IPS-15b (cell line): ENCODE data around the gene CA11.

Source experiments
- H3K27me3 ChIP-seq: one replicate; pipeline ENCODE4 v1.6.1; 2013; ENCODE audit warnings: low read length; ENCODE audit not compliant: control insufficient read depth, insufficient read depth
- H3K36me3 ChIP-seq: one replicate; pipeline ENCODE4 v1.6.1; 2013; ENCODE audit warnings: low read length; ENCODE audit not compliant: control insufficient read depth, insufficient read depth
- H3K4me1 ChIP-seq: one replicate; pipeline ENCODE4 v1.6.1; 2013; ENCODE audit warnings: mild to moderate bottlenecking, low read length; ENCODE audit not compliant: control insufficient read depth, insufficient read depth
- H3K4me3 ChIP-seq: one replicate; pipeline ENCODE4 v1.5.1; 2013; ENCODE audit warnings: low read depth, low read length
- H3K9ac ChIP-seq: one replicate; pipeline ENCODE4 v1.6.1; 2013; ENCODE audit warnings: low read depth, mild to moderate bottlenecking, low read length
- H3K9me3 ChIP-seq: one replicate; pipeline ENCODE4 v1.6.1; 2013; ENCODE audit warnings: mild to moderate bottlenecking, low read length; ENCODE audit not compliant: control insufficient read depth, insufficient read depth

The CA11 gene

GRCh38 chr19:48613852-48614435 lies 32.0 kb downstream of the CA11 start:
- Histone ChIP-seq H3K36me3 (peaks cover 41% of the 10 kb centered on the region), H3K9ac (peak overlapping the region; percentile 90), H3K4me1 (peaks cover 22% of the 10 kb centered on the region)

DNA sequence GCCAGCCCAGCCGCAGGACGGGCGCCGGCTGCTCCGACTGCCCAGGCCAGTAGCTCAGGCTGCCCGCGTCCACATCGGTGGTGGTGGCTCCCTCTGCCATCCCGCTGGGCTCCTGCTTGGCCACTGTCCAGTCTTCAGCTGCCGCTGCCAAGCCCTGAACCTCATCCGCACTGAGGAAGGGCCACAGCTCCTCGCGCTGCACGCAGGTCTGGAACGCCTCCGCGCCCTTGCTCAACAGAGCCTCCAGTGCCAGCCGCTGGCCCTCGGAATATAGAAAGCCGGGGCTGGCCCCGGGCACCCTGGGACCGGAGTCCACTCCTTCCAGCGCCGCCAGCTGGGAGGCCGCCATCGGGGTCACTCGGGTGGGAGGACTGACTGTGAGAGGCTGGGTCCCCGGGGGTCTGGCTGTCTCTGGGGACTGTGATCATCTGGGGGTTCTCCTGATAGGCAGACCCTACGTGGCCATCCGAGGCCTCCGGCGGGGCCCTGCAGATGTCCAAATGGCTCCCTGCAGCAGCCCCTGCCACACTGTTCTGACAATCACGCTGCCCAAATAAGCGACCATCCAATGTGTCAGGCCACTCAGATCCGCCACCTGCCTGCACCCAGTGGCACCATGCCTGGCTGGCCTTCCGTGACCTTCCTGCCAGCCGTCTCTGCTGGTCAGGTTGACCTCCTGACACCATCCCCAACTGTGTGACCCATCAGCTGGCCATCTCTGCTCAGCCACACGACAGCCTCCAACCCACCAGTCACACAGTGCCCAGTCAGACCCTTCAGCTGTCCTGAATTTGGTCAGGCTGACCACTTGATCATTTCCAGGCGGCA lies 32.7 kb downstream of the CA11 start:
- Histone ChIP-seq H3K9ac (peak overlapping the region; percentile 90), H3K4me1 (peaks cover 22% of the 10 kb centered on the region)

More at GRCh38 chr19:48613852-48614435, 32.0 kb downstream of the CA11 start:
- H3K9me3 ChIP-seq, result no peaks in the 10 kb centered on the region
- H3K27me3 ChIP-seq, result no peaks in the 10 kb centered on the region
- peak overlapping the region; percentile 27 for H3K4me3 ChIP-seq

GRCh38 chr19:48611872-48612271 lies 34.1 kb downstream of the CA11 start:
- H3K9ac ChIP-seq, result no peak overlapping the region
- H3K9me3 ChIP-seq, result no peaks in the 10 kb centered on the region
- no peaks in the 10 kb centered on the region for H3K27me3 ChIP-seq
- H3K36me3 ChIP-seq, result peaks cover 30% of the 10 kb centered on the region
- H3K4me1 ChIP-seq, result peaks cover 15% of the 10 kb centered on the region
- no peak overlapping the region for H3K4me3 ChIP-seq

More for the DNA sequence above, 32.7 kb downstream of the CA11 start:
- H3K4me3 ChIP-seq, result no peak overlapping the region
- peaks cover 37% of the 10 kb centered on the region for H3K36me3 ChIP-seq
- no peaks in the 10 kb centered on the region for H3K9me3 ChIP-seq
- no peaks in the 10 kb centered on the region for H3K27me3 ChIP-seq

- Histone ChIP-seq H3K4me3 (no peak overlapping the region), H3K36me3 (peaks cover 10% of the 10 kb centered on the region), H3K4me1 (peaks cover 10% of the 10 kb centered on the region), H3K27me3 (no peaks in the 10 kb centered on the region), H3K9me3 (no peaks in the 10 kb centered on the region), H3K9ac (no peak overlapping the region)
Observed at GRCh38 chr19:48609571-48610108, 36.3 kb downstream of the CA11 start.

DNA sequence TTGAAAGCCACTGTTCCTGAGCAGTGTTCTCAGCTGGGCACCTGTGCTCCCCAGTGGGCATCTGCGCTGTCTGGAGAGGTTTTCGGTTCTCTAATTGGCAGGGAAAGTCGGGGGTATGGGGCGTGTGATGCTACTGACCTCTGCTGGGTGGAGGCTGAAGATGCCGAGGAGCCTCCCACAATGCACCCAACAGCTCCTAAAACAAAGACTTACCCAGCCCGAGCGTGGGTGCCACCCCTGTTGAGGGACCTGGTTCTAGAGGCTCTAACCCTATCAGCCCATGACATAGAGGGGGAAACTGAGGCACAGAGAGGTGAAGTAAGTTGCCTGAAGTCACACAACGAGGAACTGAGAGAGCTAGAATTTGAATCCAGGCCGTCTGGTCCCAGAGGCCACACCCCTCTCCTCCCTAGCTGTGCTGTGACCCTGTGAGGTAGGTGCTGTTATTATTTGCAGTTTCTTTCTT lies 37.2 kb downstream of the CA11 start:
- Histone ChIP-seq H3K36me3 (peaks cover 10% of the 10 kb centered on the region), H3K4me1 (peaks cover 5% of the 10 kb centered on the region), H3K9me3 (no peaks in the 10 kb centered on the region), H3K4me3 (no peak overlapping the region), H3K9ac (no peak overlapping the region), H3K27me3 (no peaks in the 10 kb centered on the region)

DNA sequence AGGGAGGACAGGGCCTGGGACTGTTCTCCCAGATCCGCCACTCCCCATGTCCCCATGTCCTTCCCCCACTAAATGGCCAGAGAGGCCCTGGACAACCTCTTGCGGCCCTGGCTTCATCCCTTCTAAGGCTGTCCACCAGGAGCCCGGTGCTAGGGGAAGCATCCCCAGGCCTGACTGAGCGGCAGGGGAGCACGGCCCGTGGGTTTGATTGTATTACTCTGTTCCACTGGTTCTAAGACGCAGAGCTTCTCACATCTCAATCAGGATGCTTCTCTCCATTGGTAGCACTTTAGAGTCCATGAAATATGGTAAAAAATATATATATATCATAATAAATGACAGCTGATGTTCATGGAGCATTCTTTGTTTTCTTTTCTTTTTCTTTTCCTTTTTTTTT lies 38.6 kb downstream of the CA11 start:
- Histone ChIP-seq H3K36me3 (peaks cover 3% of the 10 kb centered on the region), H3K4me3 (no peak overlapping the region), H3K9me3 (no peaks in the 10 kb centered on the region), H3K9ac (no peak overlapping the region), H3K27me3 (no peaks in the 10 kb centered on the region), H3K4me1 (no peaks in the 10 kb centered on the region)

- H3K9ac ChIP-seq, result no peak within 1 kb of the TSS
- H3K4me3 ChIP-seq, result no peak within 1 kb of the TSS
- H3K36me3 ChIP-seq, result peaks cover under 1% of the 10 kb centered on the region
- H3K9me3 ChIP-seq, result no peaks in the 10 kb centered on the region
- H3K27me3 ChIP-seq, result no peaks in the 10 kb centered on the region
- no peaks in the 10 kb centered on the region for H3K4me1 ChIP-seq
Observed at GRCh38 chr19:48606463-48607358, 39.3 kb downstream of the CA11 start, which contains the start of gene SPACA4. TSS of gene SPACA4 (plus strand) at chr19:48606742. CDS start at chr19:48606979, 237 bp downstream.

- Histone ChIP-seq H3K9me3 (no peaks in the 10 kb centered on the region), H3K9ac (no peak overlapping the region), H3K4me3 (no peak overlapping the region), H3K36me3 (peaks cover 4% of the 10 kb centered on the region), H3K27me3 (no peaks in the 10 kb centered on the region), H3K4me1 (no peaks in the 10 kb centered on the region)
Observed at GRCh38 chr19:48603850-48604249, 42.1 kb downstream of the CA11 start.

GRCh38 chr19:48603449-48603848 lies 42.5 kb downstream of the CA11 start:
- H3K9ac ChIP-seq, result no peak overlapping the region
- no peaks in the 10 kb centered on the region for H3K9me3 ChIP-seq

GRCh38 chr19:48603001-48603400 lies 43.0 kb downstream of the CA11 start:
- no peak overlapping the region for H3K4me3 ChIP-seq
- no peaks in the 10 kb centered on the region for H3K4me1 ChIP-seq
- peaks cover 4% of the 10 kb centered on the region for H3K36me3 ChIP-seq
- no peaks in the 10 kb centered on the region for H3K27me3 ChIP-seq
- H3K9me3 ChIP-seq, result no peaks in the 10 kb centered on the region
- H3K9ac ChIP-seq, result no peak overlapping the region

More at GRCh38 chr19:48603449-48603848, 42.5 kb downstream of the CA11 start:
- peaks cover 4% of the 10 kb centered on the region for H3K36me3 ChIP-seq
- H3K27me3 ChIP-seq, result no peaks in the 10 kb centered on the region
- no peak overlapping the region for H3K4me3 ChIP-seq
- H3K4me1 ChIP-seq, result no peaks in the 10 kb centered on the region
